Stimulated activated CD4-positive, alpha-beta T cell treated with anti-CD3 and anti-CD28 coated beads, Interleukin-4, amount 100 ng/mL, for 24 hours (primary cell): Measurements from ENCODE around the gene PCK2.
A peak's percentile ranks its signal among the peaks of the same experiment; 100 is the strongest.

Experiments
- DNase-seq: peaks from one replicate; pipeline ENCODE4 v3.0.0-alpha.2; 2020

The PCK2 gene

DNA sequence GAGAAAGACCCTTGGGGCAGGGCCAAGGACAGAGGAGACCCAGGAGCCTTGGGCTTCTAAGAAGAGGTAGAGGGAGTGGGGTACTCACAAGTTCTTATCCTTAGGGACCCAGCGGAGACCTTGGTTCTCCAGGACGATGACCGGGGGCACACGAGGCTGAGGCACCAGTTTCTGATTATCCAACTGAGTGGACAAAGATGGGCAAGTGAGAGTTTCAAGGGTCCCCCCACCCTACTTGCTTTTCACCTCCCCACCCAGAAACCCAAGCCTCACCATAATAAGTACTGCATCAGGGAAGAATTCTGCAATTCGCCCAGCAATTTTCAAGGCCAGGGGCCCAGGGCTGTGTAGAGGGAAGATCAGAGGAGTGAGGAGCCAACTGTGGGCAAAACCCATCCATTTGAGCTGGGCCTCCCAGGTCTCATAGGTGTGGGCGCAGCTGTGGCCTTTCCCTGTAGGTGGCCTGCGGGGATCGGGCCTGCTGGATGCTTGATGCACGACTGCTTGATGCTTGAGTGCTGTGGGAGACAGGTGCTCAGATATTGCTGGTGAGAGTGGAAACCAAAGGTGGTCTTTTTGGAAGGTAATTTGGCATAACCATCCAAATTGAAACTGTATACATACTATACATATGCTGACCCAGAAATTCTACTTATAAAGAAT is 45.3 kb downstream of the PCK2 start:
- peak; percentile 27 for DNase-seq

DNA sequence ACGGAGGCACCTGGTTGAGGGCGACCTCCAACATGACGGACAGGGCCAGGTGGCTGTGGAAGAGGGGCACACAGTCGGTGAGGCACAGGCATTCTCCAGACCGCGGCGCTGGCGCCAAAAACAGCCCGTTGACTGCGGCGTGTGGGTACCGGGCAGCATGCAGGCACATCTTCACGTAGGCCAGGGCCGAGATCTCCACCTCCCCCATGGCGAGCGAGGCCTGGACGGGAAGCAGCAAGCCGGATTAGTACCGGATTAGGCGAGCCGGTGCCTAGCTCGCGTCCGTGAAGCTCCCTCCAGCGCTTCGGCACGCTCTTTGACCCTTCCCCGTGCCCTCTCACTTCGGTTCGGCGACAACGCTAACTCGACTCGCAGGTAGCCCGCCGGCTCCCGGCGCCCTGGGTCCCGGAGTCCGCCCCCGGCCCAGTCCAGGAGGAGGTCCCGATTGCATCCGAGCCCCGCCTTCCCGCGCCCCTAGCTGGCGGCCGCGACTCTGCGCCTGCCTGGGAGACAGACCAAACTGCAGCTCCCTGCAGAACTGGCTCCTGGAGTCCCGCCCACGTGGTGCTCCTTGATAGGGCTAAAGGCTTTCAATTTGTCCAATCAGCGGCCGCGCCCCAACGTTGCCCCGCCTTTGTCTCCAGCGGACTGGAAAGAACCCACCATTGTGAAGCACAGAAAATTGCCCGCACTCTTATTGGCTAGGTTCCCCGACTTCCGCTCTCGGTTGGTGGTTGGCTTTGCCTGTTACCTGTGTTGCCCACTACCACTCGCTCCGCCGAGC is 47.2 kb downstream of the PCK2 start, which contains the start of gene EMC9:
TSS of gene EMC9 (minus strand) at position 495 of the 784 bp plus-strand sequence. CDS start at position 208, 287 bp downstream.
- DNase-seq, result peak; percentile 100

GRCh38 chr14:24143511-24143910 is 49.4 kb downstream of the PCK2 start:
- no peak for DNase-seq

DNA sequence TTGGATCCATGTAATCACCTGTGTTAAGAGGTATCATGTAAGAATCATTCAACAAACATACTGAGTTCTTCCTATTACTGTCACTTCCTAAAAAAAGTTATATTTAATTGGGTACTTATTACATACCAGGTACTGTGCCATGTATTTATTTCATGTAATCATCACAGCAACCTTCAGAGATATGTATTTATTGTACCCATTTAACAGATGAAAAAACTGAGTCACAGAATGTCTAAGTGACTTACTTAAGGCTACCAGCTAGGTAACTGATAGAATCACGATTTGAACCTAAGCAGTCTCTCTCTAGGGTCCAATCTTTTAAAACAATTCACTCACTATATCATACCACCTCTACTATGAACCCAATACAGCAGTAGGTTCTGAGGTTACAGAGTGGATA is 50.3 kb downstream of the PCK2 start:
- no peak for DNase-seq

DNA sequence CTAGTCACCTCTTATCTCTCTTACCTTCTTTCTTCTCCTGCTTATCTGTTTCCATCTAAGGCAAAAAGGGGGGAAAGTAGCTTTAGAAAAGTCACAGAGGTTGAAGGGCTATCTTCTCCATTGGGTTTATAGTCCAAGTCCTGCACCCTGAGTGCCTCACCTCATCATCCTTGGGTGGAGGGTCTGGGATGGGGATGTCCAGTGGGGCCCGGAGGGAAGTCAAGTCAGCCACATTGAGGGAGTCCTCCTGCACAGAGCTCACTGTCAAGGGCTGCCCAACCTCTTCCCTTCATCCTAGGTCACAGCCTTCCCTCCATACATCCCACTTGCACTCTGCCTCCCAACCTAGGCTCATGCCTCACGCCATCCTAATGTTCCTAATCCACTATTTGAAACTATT is 51.1 kb downstream of the PCK2 start:
- no peak for DNase-seq

DNA sequence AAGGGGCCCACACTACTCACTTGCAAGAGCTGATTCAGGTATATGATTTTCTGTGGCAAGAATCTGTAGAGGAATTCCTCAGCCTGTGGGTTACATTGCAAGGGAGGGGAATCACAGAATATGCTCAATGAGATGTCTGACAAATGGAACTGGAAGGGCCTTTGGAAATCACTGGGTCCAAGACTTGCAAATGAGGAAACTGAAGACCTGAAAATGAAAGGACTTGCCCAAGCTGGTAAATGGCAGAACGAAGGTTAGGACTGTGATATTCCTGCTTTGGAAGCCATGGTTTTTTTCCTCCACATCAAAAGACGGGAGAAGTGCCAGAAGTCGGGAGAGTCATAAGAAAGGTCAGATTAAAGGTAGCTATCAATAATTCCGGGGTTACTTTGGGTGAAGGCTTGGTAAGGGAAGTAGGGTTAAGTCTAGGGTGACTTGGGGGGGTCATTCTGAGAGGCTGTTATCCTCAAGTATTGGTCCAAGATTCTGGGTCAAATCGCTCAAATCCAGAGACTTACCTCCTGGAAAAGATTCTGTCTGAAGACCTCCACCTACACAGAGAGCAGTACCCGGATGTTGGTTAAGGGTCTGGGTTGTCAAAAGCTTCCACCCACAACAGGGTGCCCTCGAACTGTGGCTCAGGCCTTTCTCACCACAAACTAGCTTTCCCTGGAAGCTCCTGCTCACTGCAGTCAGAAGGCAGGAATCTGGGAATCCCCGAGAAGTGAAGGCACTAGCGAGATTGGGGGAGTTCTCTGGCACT is 51.8 kb downstream of the PCK2 start:
- peak; percentile 27 for DNase-seq

- DNase-seq, result peak; percentile 90
Observed at GRCh38 chr14:24146453-24146977, 52.4 kb downstream of the PCK2 start, which contains the start of gene PSME2. Gene PSME2 (minus strand): TSS chr14:24146610. CDS start chr14:24146581, 29 bp downstream.

DNA sequence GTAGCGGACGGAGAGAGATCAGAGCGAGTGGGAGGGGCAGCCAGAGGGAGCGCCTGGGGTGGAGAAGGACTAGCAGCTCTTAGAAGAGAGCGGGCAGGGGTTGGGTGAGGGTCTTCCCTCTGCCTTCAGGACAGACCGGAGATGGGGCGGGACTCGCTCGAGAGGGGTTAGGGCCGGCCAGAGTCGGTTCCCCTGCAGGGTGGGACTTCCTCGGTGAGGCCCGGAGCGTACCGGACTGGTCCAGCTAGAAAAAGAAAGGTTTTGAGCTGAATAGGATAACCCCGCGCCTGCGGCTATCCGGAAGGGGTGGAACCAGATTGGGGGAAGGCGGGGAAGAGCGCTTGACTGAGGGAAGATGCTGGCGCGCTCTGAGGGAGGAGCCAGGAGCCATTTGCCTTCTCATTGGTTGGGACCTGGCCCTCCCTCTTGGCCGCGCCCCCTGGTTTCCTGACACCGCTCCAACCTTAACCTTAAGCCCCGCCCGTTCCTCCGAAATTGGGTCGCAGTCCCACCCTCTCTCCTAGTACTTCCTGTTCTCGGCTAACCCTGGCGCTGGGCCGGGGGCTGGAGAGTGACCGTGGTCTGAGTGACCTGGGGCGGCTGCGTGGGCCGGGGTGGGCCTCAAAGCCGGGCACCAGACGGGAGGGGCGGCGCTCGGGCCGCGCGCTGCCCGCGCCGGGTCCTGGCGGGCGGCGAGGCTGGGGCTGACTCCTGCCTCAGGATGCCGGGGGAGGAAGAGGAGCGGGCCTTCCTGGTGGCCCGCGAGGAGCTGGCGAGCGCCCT is 53.1 kb downstream of the PCK2 start, which contains the start of gene RNF31:
TSS of gene RNF31 (plus strand) at position 521 of the 783 bp plus-strand sequence. CDS start at position 722, 201 bp downstream.
- DNase-seq, result peak; percentile 99

- DNase-seq, result no peak
Observed at GRCh38 chr14:24147761-24148428, 53.8 kb downstream of the PCK2 start.

GRCh38 chr14:24149302-24149969 is 55.3 kb downstream of the PCK2 start:
- DNase-seq, result no peak

GRCh38 chr14:24150061-24150460 is 56.0 kb downstream of the PCK2 start:
- DNase-seq, result no peak

DNA sequence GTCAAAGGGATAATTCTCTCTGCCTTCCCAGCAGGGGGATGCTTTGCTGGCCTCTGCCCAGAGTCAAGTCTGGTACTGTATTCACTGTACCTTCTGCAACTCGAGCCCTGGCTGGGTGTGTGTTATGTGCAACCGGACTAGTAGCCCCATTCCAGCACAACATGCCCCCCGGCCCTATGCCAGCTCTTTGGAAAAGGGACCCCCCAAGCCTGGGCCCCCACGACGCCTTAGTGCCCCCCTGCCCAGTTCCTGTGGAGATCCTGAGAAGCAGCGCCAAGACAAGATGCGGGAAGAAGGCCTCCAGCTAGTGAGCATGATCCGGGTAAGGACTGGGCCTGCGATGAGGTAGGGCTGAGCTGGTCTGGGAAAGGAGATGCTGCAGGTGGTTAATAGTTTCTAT is 56.5 kb downstream of the PCK2 start:
- DNase-seq, result no peak

- no peak for DNase-seq
Observed at GRCh38 chr14:24150993-24151392, 56.9 kb downstream of the PCK2 start.

GRCh38 chr14:24151404-24152080 is 57.4 kb downstream of the PCK2 start:
- no peak for DNase-seq
